T-helper 1 cell treated with Interleukin-12 subunit alpha and Interleukin-12 subunit beta and Interleukin-4 antibody, amounts not matched to agents 30 μg/mL and 1 μg/mL, for 36 hours (primary cell): ENCODE results near the gene KIAA0040.
A peak's percentile ranks its signal among the peaks of the same experiment; 100 is the strongest.

ENCODE experiments used
- H3K27ac Mint-ChIP-seq: one replicate; pipeline ENCODE4 v1.8.0; 2021; ENCODE audit warnings: mild to moderate bottlenecking, mixed read lengths
- H3K27me3 Mint-ChIP-seq: one replicate; pipeline ENCODE4 v1.8.0; 2021; ENCODE audit warnings: low read depth, mixed read lengths
- H3K36me3 Mint-ChIP-seq: one replicate; pipeline ENCODE4 v1.8.0; 2021; ENCODE audit warnings: low read depth, mixed read lengths
- H3K4me1 Mint-ChIP-seq: one replicate; pipeline ENCODE4 v1.8.0; 2021; ENCODE audit warnings: low read depth, mixed read lengths
- H3K4me3 Mint-ChIP-seq: one replicate; pipeline ENCODE4 v1.8.0; 2021; ENCODE audit warnings: mild to moderate bottlenecking, moderate library complexity, mixed read lengths
- H3K9me3 Mint-ChIP-seq: one replicate; pipeline ENCODE4 v1.8.0; 2021; ENCODE audit warnings: mixed read lengths

Gene KIAA0040

DNA sequence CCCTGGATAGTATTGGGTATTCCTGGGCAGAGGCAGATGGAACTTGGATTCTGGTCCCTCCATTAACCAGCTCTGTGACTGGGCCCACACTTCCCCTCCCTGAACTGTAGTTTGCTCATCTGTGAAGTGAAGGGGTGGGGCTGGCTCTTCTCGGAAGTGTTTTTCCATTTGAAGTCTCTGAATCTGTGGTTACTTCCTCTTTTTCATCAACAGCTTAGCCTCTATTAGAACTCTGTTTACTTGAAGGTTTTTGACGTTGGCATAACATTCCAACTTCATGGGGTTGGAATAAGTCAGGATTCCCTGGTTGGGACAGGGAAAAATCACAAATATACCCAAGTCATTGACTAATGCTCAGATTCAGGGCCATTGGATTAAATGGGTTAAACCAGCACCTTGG is 3.6 kb downstream of the KIAA0040 start:
- H3K4me1 Mint-ChIP-seq: peaks cover 71% of the 10 kb centered on the region
- no peaks in the 10 kb centered on the region for H3K9me3 Mint-ChIP-seq
- H3K4me3 Mint-ChIP-seq: peak overlapping the region; percentile 94
- H3K36me3 Mint-ChIP-seq: peaks cover 62% of the 10 kb centered on the region
- H3K27me3 Mint-ChIP-seq: no peaks in the 10 kb centered on the region
- peak overlapping the region; percentile 86 for H3K27ac Mint-ChIP-seq

- H3K4me1 Mint-ChIP-seq: peaks cover 81% of the 10 kb centered on the region
- H3K4me3 Mint-ChIP-seq: peak overlapping the region; percentile 64
- no peaks in the 10 kb centered on the region for H3K27me3 Mint-ChIP-seq
- peaks cover 71% of the 10 kb centered on the region for H3K36me3 Mint-ChIP-seq
- H3K9me3 Mint-ChIP-seq: no peaks in the 10 kb centered on the region
- peak overlapping the region; percentile 62 for H3K27ac Mint-ChIP-seq
Measured at GRCh38 chr1:175186433-175187160, 6.0 kb downstream of the KIAA0040 start.

- Mint-ChIP-seq H3K9me3 (no peaks in the 10 kb centered on the region), H3K4me3 (peak overlapping the region; percentile 17), H3K27ac (no peak overlapping the region), H3K27me3 (no peaks in the 10 kb centered on the region), H3K36me3 (peaks cover 73% of the 10 kb centered on the region), H3K4me1 (peaks cover 84% of the 10 kb centered on the region)
Measured at GRCh38 chr1:175185903-175186302, 6.7 kb downstream of the KIAA0040 start.

DNA sequence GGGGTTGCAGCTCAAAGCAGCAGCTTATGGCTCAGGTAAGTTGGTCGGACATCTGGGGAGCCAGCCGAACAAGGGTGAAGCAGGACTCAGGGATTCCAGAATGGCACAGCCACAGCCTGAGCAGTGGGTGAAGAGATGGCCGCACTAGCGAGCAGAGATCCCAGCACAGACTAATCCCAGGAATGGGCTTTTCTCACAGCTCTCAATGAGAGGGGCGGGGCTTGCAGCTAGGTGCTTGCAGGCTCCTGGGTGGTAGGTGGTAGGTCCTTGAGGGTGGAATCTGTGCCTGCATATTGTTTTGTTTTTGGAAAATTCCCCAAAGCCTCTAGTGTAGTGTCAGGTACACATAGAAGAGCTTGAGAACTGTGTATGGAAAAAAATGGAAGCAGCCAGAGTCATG is 9.0 kb downstream of the KIAA0040 start:
- H3K4me1 Mint-ChIP-seq: peaks cover 74% of the 10 kb centered on the region
- H3K4me3 Mint-ChIP-seq: no peak overlapping the region
- peaks cover 60% of the 10 kb centered on the region for H3K36me3 Mint-ChIP-seq
- H3K9me3 Mint-ChIP-seq: no peaks in the 10 kb centered on the region
- no peaks in the 10 kb centered on the region for H3K27me3 Mint-ChIP-seq
- H3K27ac Mint-ChIP-seq: peak overlapping the region; percentile 39

DNA sequence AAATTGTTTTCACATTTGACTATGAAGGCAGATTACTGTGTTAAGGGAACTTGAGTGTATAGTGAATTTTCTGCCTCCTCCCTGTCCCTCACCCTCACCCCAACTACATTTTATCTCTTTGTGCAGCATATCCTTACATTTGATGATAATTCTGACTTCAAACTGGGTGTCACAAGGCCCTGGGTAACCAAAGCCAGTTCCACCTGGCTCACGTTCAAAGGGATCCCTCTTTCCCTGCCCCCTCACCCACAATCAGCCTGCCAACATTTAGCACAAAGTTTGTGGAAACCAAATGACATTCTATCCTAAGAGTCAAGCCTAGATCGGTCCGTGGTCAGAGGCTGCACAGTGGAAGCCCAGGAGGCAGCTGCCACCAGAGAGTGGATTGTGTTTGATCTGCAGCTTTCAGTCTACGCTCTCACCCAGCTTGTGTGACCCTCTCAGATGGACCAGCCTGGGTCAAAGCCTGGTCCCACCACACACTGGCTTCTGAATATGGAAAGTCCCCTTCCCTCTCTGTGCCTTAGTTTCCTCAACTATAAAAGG is 10.3 kb downstream of the KIAA0040 start:
- H3K27ac Mint-ChIP-seq: no peak overlapping the region
- no peaks in the 10 kb centered on the region for H3K9me3 Mint-ChIP-seq

DNA sequence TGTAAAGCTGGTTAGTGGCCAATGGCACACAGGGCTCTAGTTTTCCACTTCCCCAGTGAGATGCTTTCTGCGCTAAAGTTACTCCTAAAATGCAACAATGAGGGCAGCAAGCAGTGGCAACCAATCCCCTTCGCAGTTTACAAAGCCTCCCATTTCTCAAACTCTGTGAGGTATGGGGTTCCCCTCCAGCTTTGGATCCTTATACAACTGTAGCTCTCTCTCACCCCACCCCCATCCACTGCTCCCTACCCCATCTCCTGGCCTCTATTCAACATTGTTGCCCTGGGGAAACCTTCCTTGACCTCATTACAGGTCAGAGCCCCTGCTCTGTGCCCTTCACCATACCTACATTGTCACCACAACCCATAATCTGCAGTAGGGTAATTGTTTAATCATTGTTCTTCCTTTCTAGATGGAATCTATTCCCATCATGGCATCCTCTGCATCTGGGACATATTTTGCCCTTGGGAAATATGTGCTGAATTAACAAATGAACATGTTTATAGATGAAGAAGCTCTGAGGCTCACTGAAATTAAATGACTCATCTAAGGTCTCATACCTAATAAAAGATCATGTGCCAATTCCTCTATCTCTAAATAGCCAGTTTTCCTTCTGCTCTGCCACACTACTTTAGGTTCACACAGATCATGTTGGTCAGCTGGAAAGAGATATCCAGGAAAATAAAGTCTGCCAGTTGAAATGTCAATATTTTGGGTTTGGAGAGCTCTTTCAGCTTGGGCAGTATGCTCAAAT is 12.6 kb downstream of the KIAA0040 start:
- H3K4me3 Mint-ChIP-seq: no peak overlapping the region
- H3K9me3 Mint-ChIP-seq: no peaks in the 10 kb centered on the region
- peak overlapping the region; percentile 52 for H3K27ac Mint-ChIP-seq
- H3K4me1 Mint-ChIP-seq: peaks cover 57% of the 10 kb centered on the region
- H3K36me3 Mint-ChIP-seq: peaks cover 49% of the 10 kb centered on the region
- no peaks in the 10 kb centered on the region for H3K27me3 Mint-ChIP-seq

More for the DNA sequence above, 10.3 kb downstream of the KIAA0040 start:
- Mint-ChIP-seq H3K4me1 (peaks cover 70% of the 10 kb centered on the region), H3K36me3 (peaks cover 54% of the 10 kb centered on the region), H3K4me3 (no peak overlapping the region), H3K27me3 (no peaks in the 10 kb centered on the region)

DNA sequence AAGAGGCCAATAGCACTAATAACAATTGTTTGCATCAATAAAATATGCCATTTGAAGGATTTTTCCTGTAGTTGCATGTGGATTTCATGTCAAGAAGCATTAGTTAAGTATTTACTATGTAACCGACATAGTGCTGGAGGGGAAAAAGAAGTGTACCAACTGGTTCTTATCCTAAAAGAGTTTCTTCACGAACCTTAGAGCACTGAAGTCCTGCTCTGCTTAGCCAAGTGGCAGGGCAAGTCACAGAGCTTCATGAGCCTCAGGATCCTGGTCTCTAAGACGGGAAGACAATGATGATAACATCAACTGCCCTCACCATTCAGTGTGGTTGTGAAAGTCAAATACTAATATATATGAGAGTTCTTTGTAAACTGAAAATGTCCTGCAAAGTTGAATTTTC is 14.1 kb downstream of the KIAA0040 start:
- Mint-ChIP-seq H3K4me1 (peaks cover 60% of the 10 kb centered on the region), H3K9me3 (no peaks in the 10 kb centered on the region), H3K4me3 (no peak overlapping the region), H3K36me3 (peaks cover 58% of the 10 kb centered on the region), H3K27me3 (no peaks in the 10 kb centered on the region), H3K27ac (no peak overlapping the region)

DNA sequence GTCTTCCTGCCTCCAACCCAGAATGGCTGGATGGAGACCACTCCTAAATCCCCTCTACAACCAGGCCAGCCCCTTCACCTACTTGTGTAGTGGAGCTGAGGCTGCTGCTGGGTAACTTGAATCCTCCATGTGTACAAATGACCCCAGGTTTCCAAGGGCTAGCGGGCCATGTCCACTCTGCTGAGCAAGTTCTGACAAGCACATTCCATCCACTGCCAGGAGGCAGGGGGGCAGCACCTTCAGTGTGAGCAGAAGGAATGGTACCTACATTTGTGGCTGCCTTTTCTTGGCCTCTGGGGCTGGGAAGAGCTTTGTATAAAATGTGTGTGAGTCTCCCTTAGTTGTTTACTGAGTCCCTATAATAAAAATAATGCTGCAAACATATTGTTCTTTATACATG is 14.5 kb downstream of the KIAA0040 start:
- Mint-ChIP-seq H3K27ac (no peak overlapping the region), H3K27me3 (no peaks in the 10 kb centered on the region), H3K36me3 (peaks cover 59% of the 10 kb centered on the region), H3K4me1 (peaks cover 61% of the 10 kb centered on the region), H3K4me3 (no peak overlapping the region), H3K9me3 (no peaks in the 10 kb centered on the region)

GRCh38 chr1:175176246-175176645 is 16.3 kb downstream of the KIAA0040 start:
- no peaks in the 10 kb centered on the region for H3K9me3 Mint-ChIP-seq
- H3K27ac Mint-ChIP-seq: no peak overlapping the region
- H3K36me3 Mint-ChIP-seq: peaks cover 60% of the 10 kb centered on the region
- H3K4me3 Mint-ChIP-seq: no peak overlapping the region
- H3K27me3 Mint-ChIP-seq: no peaks in the 10 kb centered on the region
- peaks cover 53% of the 10 kb centered on the region for H3K4me1 Mint-ChIP-seq

- no peak overlapping the region for H3K4me3 Mint-ChIP-seq
- peaks cover 58% of the 10 kb centered on the region for H3K36me3 Mint-ChIP-seq
- no peaks in the 10 kb centered on the region for H3K27me3 Mint-ChIP-seq
- peaks cover 58% of the 10 kb centered on the region for H3K4me1 Mint-ChIP-seq
- H3K9me3 Mint-ChIP-seq: no peaks in the 10 kb centered on the region
- peak overlapping the region; percentile 8 for H3K27ac Mint-ChIP-seq
Measured at GRCh38 chr1:175174309-175175102, 18.1 kb downstream of the KIAA0040 start.

DNA sequence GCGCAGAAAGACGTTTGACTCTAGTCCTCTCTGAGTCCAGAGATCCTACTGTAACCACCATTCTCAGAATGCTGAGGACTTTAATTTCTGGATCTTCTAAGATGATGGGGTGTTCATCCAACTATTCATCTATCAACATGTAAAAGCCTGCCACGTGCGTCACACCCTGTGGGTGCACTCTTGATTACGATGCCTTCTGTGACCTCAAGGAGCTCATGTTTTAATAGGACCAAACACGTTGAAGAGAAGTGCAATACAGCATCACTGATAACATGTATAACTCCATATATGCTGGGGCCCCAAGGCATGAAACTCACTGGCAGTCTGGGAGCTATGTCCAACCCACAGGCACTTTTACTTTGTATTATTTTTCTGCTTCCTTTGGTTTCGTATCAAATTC is 19.0 kb downstream of the KIAA0040 start:
- H3K27ac Mint-ChIP-seq: no peak overlapping the region
- H3K4me3 Mint-ChIP-seq: no peak overlapping the region
- peaks cover 63% of the 10 kb centered on the region for H3K4me1 Mint-ChIP-seq
- H3K27me3 Mint-ChIP-seq: no peaks in the 10 kb centered on the region
- no peaks in the 10 kb centered on the region for H3K9me3 Mint-ChIP-seq
- peaks cover 61% of the 10 kb centered on the region for H3K36me3 Mint-ChIP-seq

DNA sequence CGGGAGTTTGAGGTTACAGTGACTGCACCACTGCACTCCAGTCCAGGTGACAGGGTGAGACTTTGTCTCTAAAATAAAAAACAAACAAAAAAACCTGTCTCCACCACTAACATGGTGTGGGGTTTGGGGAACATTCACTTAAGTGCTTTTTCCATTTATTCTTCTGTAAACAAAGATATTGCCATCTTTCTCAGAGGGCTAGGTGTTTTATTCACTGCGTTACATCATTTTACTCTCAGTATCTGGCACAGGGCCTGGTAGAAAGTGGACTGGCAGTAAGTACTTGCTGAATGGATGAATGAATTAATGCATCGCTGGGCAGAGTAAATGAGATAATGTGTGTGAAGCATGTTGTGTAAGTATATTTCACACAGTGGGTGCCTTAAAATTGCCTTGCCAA is 20.1 kb downstream of the KIAA0040 start:
- H3K36me3 Mint-ChIP-seq: peaks cover 64% of the 10 kb centered on the region
- H3K27me3 Mint-ChIP-seq: no peaks in the 10 kb centered on the region
- peaks cover 62% of the 10 kb centered on the region for H3K4me1 Mint-ChIP-seq
- no peak overlapping the region for H3K27ac Mint-ChIP-seq
- no peak overlapping the region for H3K4me3 Mint-ChIP-seq
- no peaks in the 10 kb centered on the region for H3K9me3 Mint-ChIP-seq

GRCh38 chr1:175171036-175171913 is 21.3 kb downstream of the KIAA0040 start:
- Mint-ChIP-seq H3K36me3 (peaks cover 62% of the 10 kb centered on the region), H3K27ac (peak overlapping the region; percentile 43), H3K4me1 (peaks cover 60% of the 10 kb centered on the region), H3K9me3 (no peaks in the 10 kb centered on the region), H3K27me3 (no peaks in the 10 kb centered on the region), H3K4me3 (no peak overlapping the region)
